GM19324 (cell line): ENCODE measurements around the gene AKR1B1.

Source experiments
- ATAC-seq: cut with Tn5 transposase; IDR thresholded peaks from one replicate; pipeline ENCODE4 v1.9.1; 2021; ENCODE audit warnings: mild to moderate bottlenecking, moderate library complexity; ENCODE audit not compliant: unreplicated experiment, low FRiP score

AKR1B1 gene

DNA sequence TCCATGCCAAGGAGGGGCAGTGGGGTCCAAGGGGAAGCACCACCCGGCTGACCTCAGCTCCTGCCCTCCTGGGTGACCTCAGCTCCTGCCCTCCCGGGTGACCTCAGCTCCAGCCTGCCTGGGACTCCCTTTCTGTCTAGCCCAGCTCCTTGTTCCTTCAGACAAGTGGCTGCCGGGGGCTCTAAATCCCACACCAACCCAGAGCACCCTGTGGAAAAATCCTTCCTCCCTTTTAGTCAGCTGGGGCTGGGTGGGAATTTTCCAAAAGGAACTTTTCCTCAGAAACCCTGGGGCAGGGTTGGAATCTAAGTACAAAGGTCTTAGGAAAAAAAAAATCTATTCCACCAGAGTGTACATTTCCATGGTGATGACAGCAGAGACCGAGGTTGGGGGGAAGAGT lies 36.3 kb downstream of the AKR1B1 start:
- ATAC-seq, result no peak

DNA sequence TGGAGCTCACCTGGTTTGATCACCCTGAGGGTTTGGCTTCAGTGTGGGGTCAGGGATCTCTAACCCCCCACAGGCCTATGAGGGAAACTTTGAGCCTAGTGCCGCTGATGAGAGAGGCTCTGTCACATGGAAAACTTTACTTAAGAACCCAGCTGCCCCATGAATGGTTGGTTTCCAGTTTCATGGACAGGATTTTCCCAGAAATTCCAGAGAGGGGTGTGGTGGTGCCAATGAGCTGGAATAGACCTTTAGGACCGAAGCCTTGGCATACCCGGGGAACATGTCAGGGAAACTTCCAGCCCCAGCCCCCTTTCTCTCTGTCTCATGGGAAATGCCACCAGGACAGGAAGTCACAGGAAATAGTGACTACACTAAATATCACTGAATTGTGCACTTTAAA lies 36.9 kb downstream of the AKR1B1 start:
- ATAC-seq, result no peak

DNA sequence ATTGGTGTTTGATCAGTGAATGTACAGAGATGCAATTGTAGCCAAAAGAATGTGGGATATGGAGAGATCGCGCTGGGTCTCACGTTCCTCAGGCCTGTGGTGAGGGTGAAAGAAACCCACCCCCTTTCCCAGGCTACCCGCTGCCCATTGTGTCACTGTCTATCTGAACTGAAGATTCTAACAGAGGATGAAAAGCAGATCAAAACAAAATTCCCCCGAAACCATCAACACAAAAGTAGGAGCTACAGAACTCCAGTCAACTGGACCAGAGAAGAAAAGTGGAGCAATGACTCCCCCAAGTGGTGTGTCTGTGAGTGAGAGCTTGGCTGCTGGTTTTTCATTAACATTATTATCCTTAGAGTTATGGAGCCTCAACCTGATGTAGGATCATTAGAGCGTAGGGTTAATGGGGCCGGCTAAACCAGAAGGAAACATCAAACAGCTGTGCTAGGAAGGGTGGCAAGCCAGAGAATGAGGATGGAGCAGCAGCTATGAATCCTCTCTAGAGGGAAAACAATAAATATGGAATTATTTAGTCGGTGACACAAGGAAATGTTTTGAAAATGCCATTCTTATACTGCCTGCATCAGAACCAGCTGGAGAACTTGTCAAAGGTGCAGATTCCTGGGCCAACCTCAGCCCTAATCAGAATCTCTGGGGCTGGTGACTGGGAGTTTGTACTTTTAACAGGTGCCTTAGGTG lies 38.3 kb downstream of the AKR1B1 start:
- ATAC-seq, result no peak

DNA sequence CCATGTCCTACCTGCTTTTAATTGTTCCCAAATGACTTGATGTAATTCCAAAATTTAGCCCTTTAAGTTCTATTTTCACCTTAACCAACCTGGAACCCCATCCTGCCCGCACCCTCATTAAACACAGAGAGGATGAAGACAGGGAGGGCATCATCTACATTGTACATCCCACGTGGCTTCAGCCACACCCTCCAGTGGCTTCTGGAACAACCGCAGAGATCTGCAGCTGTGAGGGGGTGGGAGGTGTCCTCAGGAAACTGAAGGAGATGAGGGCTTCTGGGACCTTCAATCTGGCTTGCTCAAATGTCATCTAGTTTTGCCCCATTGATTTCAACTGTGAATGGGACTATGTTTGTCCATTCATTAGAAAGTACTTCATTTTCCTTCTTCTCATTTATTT lies 39.0 kb downstream of the AKR1B1 start:
- ATAC-seq, result no peak

GRCh38 chr7:134419085-134419484 lies 39.8 kb downstream of the AKR1B1 start:
- ATAC-seq, result no peak

DNA sequence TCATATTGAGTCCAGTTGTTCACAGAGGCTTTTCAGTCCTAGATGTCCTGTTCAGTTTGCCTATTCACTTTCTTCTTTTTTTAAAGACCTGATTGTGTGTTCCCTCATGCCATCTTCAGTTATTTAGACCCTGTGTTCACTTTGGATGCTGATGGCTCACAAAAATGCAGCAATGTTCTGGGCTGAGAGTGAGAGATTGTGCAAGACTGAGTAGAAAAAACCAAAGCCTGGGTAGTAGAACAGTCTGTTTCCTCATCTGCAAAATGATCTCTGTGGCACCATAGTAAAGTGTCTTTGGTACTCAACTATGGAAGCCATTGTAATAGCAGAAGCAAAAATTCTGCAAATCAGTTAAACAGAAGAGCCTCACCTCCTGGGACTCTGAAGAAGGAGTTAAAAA lies 43.2 kb downstream of the AKR1B1 start:
- no peak for ATAC-seq

GRCh38 chr7:134414109-134414508 lies 44.8 kb downstream of the AKR1B1 start:
- no peak for ATAC-seq

GRCh38 chr7:134407311-134407710 lies 51.6 kb downstream of the AKR1B1 start:
- ATAC-seq, result no peak

GRCh38 chr7:134406431-134406830 lies 52.5 kb downstream of the AKR1B1 start:
- no peak for ATAC-seq

- ATAC-seq, result no peak
Observed at GRCh38 chr7:134405299-134405698, 53.6 kb downstream of the AKR1B1 start.

GRCh38 chr7:134403062-134403461 lies 55.8 kb downstream of the AKR1B1 start:
- no peak for ATAC-seq

GRCh38 chr7:134400859-134401258 lies 58.0 kb downstream of the AKR1B1 start:
- no peak for ATAC-seq

GRCh38 chr7:134396031-134396430 lies 62.9 kb downstream of the AKR1B1 start:
- no peak for ATAC-seq

DNA sequence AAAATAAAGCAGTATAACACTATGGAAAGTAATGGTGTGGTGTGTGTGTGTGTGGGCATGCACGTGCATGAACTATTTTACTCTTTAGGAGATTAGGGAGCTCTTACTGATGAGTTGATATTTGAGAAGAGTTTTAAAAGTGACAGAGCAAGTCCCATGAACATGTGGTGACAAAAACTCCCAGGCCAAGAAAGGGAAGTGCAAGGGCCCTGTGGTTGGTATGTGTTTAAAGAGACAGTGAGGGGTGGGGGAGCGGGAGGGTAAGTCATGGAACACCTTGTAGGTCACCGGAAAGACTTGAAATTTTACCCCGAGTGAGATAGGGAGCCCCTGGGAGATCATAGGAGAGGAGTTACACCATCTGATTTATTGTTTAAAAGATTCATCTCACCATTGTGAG lies 63.3 kb downstream of the AKR1B1 start:
- ATAC-seq, result no peak

GRCh38 chr7:134394056-134394455 lies 64.8 kb downstream of the AKR1B1 start:
- ATAC-seq, result no peak
